Activated T-cell treated with anti-CD3 and anti-CD28 coated beads, Interleukin-2, amount 50 U/mL, for 48 hours (primary cell): ENCODE measurements around the gene UQCC5.

Source experiments
- DNase-seq, 2 experiments: peaks; one replicate each; pipeline ENCODE4 v3.0.0-alpha.2; 2020

UQCC5 gene

GRCh38 chr3:52574056-52574965 lies 37.9 kb downstream of the UQCC5 start:
- no peak for DNase-seq
